Gastrocnemius medialis (tissue), 4 donors: Measurements from ENCODE around the gene PELO. TPM values are rescaled to one million over a fixed set of nuclear protein-coding genes. Genes with fewer than 3 reads are reported as not detected.
"Not testable (repeated sequence)": the region's sequence is repeated elsewhere in the genome, so short reads cannot be mapped to it uniquely, and the experiment has no call there.

Experiments used
- ATAC-seq, 2 donors: fragments of 150-250 bp; one replicate each; pipeline ENCODE4 v1.9.1; 2016
- DNase-seq, 2 donors: peaks; one replicate each; pipeline ENCODE4 v3.0.0-alpha.2; 2019
- H3K27ac ChIP-seq, 4 donors: fragments of 200-600 bp; sonication (generic); 1 replicate in 1 of 4; 2 replicates in 3 of 4; pipeline ENCODE4 v1.5.1; 2016 to 2018; ENCODE audit warnings: mild to moderate bottlenecking in 2 of 4, moderate library complexity in 1 of 4
- H3K27me3 ChIP-seq, 3 donors: fragments of 200-600 bp; sonication (generic) in 2 of 3; 1 replicate in 1 of 3; 2 replicates in 2 of 3; pipeline versions ENCODE4 v1.5.1 to v1.6.0; 2016 to 2019; ENCODE audit warnings: mild to moderate bottlenecking in 1 of 3, moderate library complexity in 1 of 3
- H3K36me3 ChIP-seq, 2 donors: fragments of 200-600 bp; sonication (generic) in 1 of 2; one replicate each; pipeline ENCODE4 v1.5.1; 2017 to 2018
- H3K4me1 ChIP-seq, 2 donors: fragments of 200-600 bp; sonication (generic) in 1 of 2; one replicate each; pipeline ENCODE4 v1.5.1; 2016 to 2017; ENCODE audit warnings: mild to moderate bottlenecking in 2 of 2
- H3K4me3 ChIP-seq, 4 donors: fragments of 200-600 bp; sonication (generic) in 3 of 4; 1 replicate in 1 of 4; 2 replicates in 3 of 4; pipeline ENCODE4 v1.5.1; 2016 to 2019; ENCODE audit warnings: mild to moderate bottlenecking in 2 of 4
- H3K9me3 ChIP-seq, 3 donors: fragments of 200-600 bp; sonication (generic) in 2 of 3; 1 replicate in 1 of 3; 2 replicates in 2 of 3; pipeline ENCODE4 v1.5.1; 2016 to 2019
- POLR2A ChIP-seq, 2 donors: fragments of 450-650 bp; IDR thresholded peaks; one replicate each; pipeline ENCODE4 v1.6.1; 2017; ENCODE audit warnings: antibody characterized with exemption in 2 of 2, mild to moderate bottlenecking in 2 of 2, moderate library complexity in 2 of 2
- in situ Hi-C, 4 donors: fragments of 200-750 bp; cut with MboI; loops; one replicate each; pipeline versions ENCODE4 v1.15.0 to v1.8.0; 2017; ENCODE audit warnings: low sequenced_read_pairs in 4 of 4
- intact Hi-C: fragments of 100-400 bp; cut with DNase I; formaldehyde crosslinking; loops from one replicate; pipeline ENCODE4 v1.15.1; 2023; ENCODE audit warnings: low total_unique reads
- total RNA-seq, 4 donors: library from RNA; depleted of rRNA; stranded (reverse); fragments of >200 nt; gene quantifications; one replicate each; pipeline versions ENCODE4 v1.1.0 to v1.2.3, GENCODE V29; 2016
- TF ChIP-seq, protein P1 (sequence below), 5 experiments: fragments of 450-650 bp in 3 of 5; fragments of 200-600 bp in 2 of 5; sonication (generic) in 2 of 5; IDR thresholded peaks in 4 of 5; conservative IDR thresholded peaks in 1 of 5; 1 replicate in 4 of 5; 2 replicates in 1 of 5; pipeline ENCODE4 v1.5.1; 2016 to 2019; ENCODE audit warnings: antibody characterized with exemption in 5 of 5, mild to moderate bottlenecking in 3 of 5, moderate library complexity in 3 of 5

PELO gene
- total RNA-seq, 4 donors from 2014 or later: 13.8 to 28.5 (median 18.5) TPM

DNA sequence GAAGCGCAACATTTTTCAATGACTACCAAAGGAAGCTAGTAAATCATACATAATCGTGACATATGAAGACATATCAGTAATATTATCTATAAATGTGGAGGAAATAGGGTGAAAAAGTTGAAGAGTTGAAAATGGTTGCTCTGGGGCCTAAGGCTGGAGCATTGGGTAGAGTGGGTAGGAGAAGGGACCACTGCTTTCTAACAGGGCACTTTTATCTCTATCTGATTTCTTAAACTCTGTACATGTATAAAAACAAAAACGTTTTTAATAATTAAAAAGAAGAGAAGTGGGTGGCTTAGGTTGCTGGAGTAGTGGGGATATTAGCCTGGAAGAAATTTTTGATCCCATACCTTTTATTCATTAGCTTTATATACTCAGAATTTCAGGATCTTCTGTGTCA, 44.2 kb upstream of the PELO start:
- no peaks in the 10 kb centered on the region for H3K27me3 ChIP-seq
- no peak for TF ChIP-seq POLR2A (IDR thresholded peaks at IDR 0.05)
- TF ChIP-seq, protein P1, sequence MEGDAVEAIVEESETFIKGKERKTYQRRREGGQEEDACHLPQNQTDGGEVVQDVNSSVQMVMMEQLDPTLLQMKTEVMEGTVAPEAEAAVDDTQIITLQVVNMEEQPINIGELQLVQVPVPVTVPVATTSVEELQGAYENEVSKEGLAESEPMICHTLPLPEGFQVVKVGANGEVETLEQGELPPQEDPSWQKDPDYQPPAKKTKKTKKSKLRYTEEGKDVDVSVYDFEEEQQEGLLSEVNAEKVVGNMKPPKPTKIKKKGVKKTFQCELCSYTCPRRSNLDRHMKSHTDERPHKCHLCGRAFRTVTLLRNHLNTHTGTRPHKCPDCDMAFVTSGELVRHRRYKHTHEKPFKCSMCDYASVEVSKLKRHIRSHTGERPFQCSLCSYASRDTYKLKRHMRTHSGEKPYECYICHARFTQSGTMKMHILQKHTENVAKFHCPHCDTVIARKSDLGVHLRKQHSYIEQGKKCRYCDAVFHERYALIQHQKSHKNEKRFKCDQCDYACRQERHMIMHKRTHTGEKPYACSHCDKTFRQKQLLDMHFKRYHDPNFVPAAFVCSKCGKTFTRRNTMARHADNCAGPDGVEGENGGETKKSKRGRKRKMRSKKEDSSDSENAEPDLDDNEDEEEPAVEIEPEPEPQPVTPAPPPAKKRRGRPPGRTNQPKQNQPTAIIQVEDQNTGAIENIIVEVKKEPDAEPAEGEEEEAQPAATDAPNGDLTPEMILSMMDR (IDR thresholded peaks at IDR 0.05 in 4 of 5, conservative IDR thresholded peaks at IDR 0.05 in 1 of 5): no peak
- no peaks in the 10 kb centered on the region for H3K36me3 ChIP-seq
- ATAC-seq: no peak
- intact Hi-C loops: no loop called here
- no peak for DNase-seq
- H3K9me3 ChIP-seq: no peaks in the 10 kb centered on the region
- H3K4me1 ChIP-seq: peaks cover 0 to 8% of the 10 kb centered on the region in 2 donors
- peak overlapping the region in 3 of 4 donors; percentile 2 to 42 (median 16) for H3K27ac ChIP-seq
- no peak overlapping the region for H3K4me3 ChIP-seq
- in situ Hi-C loops: no loop called here

DNA sequence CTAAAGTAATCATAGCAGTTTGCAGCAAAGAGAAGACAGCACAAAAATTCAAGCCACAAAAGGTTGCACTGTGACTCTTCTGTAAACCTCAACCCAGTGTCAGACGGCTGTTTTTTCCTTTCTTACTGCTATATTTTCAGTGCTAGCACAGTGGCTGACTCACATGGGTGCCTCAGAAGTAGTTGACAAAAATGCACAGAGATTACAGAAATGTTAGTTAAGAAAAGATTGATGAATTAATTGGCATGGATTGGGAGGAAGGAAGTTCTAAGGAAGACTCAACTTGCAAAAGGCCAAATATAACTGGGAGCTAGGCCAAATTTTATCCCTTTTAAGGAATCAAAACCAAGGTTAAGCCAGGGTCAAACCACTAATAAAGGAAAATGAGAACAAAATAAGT, 43.7 kb upstream of the PELO start:
- in situ Hi-C loops: no loop called here
- Histone ChIP-seq H3K27ac (peak overlapping the region; percentile 14 to 42 (median 19)), H3K4me3 (no peak overlapping the region), H3K36me3 (no peaks in the 10 kb centered on the region), H3K27me3 (no peaks in the 10 kb centered on the region), H3K9me3 (no peaks in the 10 kb centered on the region), H3K4me1 (peaks cover 0 to 8% of the 10 kb centered on the region in 2 donors)
- ATAC-seq (no peak), DNase-seq (no peak)
- no peak for TF ChIP-seq POLR2A (IDR thresholded peaks at IDR 0.05)
- TF ChIP-seq, protein P1 (IDR thresholded peaks at IDR 0.05 in 4 of 5, conservative IDR thresholded peaks at IDR 0.05 in 1 of 5): no peak
- intact Hi-C loops: no loop called here

DNA sequence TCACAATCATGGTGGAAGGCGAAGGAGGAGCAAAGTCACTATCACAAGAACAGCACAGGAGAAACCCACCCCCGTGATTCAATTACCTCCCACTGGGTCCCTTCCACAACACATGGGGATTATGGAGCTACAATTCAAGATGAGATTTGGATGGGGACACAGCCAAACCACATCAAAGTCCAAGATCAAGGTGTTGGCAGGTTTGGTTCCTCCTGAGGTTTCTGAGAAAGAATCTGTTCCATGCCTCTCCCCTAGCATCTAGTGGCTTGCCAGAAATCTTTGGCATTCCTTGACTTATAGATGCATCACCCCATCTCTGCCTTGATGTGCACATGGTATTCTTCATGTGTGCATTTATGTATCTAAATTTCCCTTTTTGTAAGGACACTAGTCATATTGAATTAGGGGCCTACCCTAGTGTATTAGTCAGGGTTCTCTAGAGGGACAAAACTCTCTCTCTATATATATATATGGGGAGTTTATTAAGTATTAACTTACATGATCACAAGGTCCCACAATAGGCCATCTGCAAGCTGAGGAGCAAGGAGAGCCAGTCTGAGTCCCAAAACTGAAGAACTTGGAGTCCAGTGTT, 42.8 kb upstream of the PELO start:
- intact Hi-C loops, in situ Hi-C loops, H3K27me3 ChIP-seq, DNase-seq, H3K9me3 ChIP-seq, H3K4me1 ChIP-seq, H3K36me3 ChIP-seq, H3K4me3 ChIP-seq, ATAC-seq: not testable (repeated sequence)
- peak overlapping the region in 1 of 4 donors; percentile 20 for H3K27ac ChIP-seq

DNA sequence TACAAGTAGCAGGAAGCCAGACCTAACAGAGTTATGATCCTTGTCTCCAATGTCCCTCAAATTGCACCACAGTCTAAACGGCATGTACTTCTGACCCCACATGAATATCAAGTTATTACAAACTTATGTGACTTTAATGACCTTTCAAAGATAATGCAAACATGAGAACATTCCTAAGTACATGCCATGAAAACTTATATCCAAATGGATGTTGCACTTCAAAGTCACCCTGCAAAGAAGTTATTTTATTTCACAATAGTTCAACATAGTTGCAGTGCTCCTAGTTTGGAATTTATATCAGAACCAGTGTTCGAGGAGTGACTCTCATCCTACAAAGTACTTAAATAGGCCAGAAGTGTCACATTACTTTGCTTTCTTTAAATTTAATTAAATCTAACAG, 41.2 kb upstream of the PELO start:
- TF ChIP-seq, protein P1 (IDR thresholded peaks at IDR 0.05 in 4 of 5, conservative IDR thresholded peaks at IDR 0.05 in 1 of 5): no peak
- no peak for TF ChIP-seq POLR2A (IDR thresholded peaks at IDR 0.05)
- Histone ChIP-seq H3K4me1 (peaks cover 0 to 8% of the 10 kb centered on the region in 2 donors), H3K4me3 (no peak overlapping the region), H3K27ac (no peak overlapping the region), H3K27me3 (no peaks in the 10 kb centered on the region), H3K9me3 (no peaks in the 10 kb centered on the region), H3K36me3 (no peaks in the 10 kb centered on the region)
- in situ Hi-C loops (no loop called here), intact Hi-C loops (no loop called here)
- no peak for DNase-seq
- ATAC-seq: no peak

DNA sequence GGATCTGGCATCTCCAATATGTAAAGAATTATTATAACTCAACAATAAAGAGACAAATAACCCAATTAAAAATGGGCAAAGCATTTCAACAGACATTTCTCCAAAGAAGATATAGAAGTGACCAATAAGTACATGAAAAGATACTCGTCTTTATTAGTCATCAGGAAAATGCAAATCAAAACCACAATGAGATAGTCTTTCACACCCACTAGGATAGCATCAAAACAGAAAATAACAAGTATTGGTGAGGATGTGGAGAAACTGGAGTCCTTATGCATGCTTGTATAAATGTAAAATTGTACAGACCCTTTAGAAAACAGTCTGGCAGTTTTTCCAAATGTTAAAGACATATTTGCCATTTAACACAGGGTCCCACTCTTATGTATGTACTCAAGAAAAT, 39.1 kb upstream of the PELO start:
- TF ChIP-seq POLR2A (IDR thresholded peaks at IDR 0.05): no peak
- TF ChIP-seq, protein P1 (IDR thresholded peaks at IDR 0.05 in 4 of 5, conservative IDR thresholded peaks at IDR 0.05 in 1 of 5): no peak
- Histone ChIP-seq H3K27ac (no peak overlapping the region), H3K36me3 (no peaks in the 10 kb centered on the region), H3K27me3 (no peaks in the 10 kb centered on the region), H3K9me3 (no peaks in the 10 kb centered on the region), H3K4me3 (no peak overlapping the region), H3K4me1 (peaks cover 0 to 6% of the 10 kb centered on the region in 2 donors)
- DNase-seq: no peak
- ATAC-seq: no peak
- intact Hi-C loops: no loop called here
- in situ Hi-C loops: no loop called here
